DMS114 treated with DMSO at 0.1 percent for 48 hours (cell line): ENCODE measurements around the gene PLEKHG4B.

Experiments
- DNase-seq: peaks from one replicate; lab custom pipeline; 2025; ENCODE audit not compliant: unreplicated experiment; lab: John Stamatoyannopoulos, UW

Gene PLEKHG4B

DNA sequence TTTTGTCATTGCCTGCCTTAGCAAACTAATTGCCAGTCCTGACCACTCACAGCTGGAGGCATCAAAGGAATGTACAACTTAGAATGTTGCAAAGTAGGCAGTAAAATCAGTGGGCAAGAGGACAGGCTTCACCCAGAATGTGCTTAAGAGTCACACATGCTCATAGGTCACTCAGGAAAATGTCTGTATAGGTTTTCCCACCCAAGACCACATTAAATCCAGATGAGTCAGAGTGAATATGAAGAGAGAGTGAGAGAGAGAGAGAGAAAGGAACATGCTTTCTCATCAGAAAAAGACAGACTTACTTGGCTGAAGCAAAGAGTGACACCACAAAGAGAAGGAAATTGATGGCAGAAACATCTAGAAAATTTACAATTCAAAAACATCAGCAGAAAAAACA, 37.9 kb downstream of the PLEKHG4B start:
- DNase-seq: no peak

DNA sequence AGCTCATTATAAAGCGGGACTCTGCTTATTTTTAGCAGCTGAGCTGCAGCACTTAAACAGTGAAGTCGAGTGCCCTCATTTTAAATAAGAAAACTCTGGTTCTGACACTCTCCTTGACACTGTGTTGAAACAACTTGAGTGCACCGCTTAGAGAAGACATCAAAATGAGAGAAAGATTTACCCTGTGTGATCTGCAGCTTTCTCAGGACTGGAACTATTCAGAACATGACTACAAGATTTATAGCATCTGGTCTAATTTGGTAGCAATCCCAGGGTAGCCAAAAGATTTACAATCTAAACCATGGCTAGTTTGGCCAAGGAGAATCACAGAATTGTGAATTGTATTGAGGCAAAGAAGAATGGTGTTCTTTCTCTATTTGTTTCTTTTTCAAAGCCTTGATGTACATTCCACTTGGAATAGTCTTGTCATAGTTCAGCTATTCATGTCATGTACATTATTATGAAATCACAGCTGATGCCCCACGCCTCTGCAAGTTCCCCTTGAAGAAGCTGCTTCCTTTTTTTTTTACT, 38.7 kb downstream of the PLEKHG4B start:
- no peak for DNase-seq

DNA sequence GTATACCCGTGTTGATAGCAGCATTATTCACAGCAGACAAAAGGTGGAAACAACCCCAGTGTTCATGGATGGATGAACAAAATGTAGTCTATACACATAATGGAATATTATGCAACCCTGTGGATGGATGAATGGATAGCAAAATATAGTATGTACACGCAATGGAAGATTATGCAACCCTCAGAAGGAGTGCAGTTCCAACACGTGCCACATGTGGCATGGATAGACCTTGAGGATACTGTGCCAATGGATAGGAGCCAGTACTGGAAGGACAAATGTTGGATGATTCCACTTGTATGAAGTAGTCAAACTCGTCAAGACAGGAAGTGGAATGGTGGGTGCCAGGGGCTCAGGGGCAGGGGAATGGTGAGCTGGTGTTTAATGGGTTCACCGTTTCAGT, 44.9 kb downstream of the PLEKHG4B start:
- DNase-seq: no peak

DNA sequence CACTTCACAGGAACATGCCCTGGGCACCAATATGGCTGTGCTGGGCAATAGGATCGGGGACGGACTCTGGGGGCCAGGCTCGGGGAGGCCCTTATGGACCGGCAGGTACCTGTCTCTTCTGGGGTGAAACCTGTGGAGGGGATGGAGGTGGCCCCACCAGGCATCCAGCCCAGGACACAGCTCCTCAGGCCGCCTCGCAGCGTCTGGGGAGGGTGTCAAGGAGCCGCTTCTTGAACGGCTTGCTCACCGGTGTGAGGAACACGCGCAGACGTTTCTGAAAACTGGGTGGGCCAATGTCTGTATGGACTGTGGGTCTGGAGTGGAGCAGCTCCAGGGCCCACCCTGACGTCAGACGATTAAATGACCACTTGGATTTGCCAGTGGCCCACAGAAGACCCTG, 45.8 kb downstream of the PLEKHG4B start:
- DNase-seq: no peak

DNA sequence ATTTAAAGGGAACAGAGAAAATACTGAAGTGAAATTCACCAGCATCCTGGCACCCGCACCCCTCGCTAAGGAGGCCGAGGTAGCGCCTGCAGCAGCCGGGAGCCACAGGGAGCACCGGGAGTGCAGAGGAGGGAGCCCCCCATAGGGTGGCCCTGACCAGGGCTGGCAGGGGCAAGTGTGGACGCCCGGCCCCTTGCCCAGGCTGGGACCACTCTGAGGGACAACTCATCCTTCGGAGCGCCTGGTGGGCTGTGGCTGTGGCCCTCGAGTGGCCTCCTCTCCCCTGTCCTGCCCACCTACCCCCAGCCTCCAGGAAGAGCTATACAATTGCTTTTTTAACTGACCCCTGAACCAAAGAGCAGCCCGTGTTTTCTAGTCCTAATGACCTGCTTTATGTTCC, 47.0 kb downstream of the PLEKHG4B start:
- no peak for DNase-seq

DNA sequence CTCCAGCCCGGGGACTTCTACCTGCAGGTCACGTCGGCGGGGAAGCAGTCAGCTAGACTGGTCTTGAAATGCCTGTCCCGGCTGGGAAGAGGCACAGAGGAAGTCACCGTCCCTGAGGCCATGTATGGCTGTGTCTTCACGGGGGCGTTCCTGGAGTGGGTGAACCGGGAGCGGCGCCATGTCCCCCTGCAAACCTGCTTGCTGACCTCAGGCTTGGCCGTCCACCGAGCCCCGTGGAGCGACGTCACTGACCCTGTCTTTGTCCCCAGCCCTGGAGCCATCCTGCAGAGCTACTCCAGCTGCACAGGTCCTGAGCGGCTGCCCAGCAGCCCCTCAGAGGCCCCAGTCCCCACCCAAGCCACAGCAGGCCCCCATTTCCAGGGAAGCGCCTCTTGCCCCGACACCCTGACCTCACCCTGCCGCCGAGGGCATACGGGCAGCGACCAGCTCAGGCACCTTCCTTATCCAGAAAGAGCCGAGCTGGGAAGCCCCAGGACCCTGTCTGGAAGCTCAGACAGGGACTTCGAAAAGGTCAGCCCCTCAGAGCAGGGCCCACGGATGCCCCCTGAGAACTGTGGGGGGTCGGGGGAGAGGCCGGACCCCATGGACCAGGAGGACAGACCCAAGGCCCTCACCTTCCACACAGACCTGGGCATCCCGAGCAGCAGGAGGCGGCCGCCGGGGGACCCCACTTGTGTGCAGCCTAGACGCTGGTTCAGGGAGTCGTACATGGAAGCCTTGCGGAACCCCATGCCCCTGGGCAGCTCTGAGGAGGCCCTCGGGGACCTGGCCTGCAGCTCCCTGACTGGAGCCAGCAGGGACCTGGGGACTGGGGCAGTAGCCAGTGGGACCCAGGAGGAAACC, 47.8 kb downstream of the PLEKHG4B start:
- no peak for DNase-seq

- DNase-seq: no peak
These were observed 48.5 kb downstream of the PLEKHG4B start for GRCh38 chr5:140443-140829.

DNA sequence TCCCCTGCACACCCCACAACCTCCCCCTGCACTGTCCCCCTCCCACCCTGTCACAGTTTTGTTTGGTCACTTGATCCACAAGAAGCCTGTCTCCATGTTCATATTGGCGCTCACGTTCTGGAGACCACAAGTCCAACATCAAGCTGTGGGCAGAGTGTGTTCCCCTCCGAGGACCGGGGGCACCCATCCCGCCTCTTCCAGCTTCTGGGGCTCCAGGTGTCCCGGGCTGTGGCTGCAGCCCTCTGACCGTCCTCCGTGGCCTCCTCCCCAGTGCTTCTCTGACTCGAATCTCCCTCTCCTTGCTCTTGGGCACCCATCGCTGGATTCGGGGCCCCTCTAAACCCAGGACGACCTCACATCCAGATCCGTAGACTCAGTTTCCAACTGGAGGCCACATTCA, 49.2 kb downstream of the PLEKHG4B start:
- DNase-seq: no peak

- DNase-seq: no peak
These were observed 49.8 kb downstream of the PLEKHG4B start for GRCh38 chr5:141761-142160.

DNA sequence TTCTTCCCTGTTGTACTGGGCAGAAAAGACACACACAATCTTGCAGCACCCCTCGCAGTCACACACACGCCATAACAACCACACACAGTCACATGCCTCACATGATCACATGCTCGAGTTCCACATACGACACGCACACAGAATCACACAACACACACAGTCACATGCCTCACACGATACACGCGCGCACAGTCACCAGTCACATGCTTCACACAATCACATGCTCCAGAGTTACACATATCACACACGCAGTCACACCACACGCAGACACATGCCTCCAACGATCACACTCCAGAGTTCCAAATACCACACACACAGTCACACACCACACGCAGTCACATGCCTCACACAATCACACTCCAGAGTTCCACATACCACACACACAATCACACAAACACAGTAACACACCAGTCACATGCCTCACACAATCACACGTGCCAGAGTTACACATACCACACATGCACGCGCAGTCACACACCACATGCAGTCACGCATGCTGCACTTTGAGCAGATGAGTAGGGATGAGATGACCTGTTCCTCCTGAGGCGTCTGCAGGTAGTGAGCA, 50.4 kb downstream of the PLEKHG4B start:
- DNase-seq: no peak

DNA sequence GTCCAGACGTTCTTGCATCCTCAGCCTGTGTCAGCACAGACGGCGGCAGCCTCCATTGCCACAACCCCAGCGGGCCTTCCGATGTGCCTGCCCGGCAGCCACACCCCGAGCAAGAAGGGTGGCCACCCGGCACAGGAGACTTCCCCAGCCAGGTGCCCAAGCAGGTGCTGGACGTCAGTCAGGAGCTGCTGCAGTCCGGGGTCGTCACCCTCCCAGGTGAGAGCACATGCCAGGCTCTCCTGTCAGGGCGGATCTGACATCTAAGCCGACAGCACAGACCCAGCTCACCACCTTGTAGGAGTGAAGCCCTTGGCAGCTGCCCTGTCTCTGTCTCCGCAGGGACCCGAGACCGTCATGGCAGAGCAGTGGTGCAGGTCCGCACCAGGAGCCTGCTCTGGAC, 51.1 kb downstream of the PLEKHG4B start:
- no peak for DNase-seq

GRCh38 chr5:144941-145340, 53.0 kb downstream of the PLEKHG4B start:
- no peak for DNase-seq

DNA sequence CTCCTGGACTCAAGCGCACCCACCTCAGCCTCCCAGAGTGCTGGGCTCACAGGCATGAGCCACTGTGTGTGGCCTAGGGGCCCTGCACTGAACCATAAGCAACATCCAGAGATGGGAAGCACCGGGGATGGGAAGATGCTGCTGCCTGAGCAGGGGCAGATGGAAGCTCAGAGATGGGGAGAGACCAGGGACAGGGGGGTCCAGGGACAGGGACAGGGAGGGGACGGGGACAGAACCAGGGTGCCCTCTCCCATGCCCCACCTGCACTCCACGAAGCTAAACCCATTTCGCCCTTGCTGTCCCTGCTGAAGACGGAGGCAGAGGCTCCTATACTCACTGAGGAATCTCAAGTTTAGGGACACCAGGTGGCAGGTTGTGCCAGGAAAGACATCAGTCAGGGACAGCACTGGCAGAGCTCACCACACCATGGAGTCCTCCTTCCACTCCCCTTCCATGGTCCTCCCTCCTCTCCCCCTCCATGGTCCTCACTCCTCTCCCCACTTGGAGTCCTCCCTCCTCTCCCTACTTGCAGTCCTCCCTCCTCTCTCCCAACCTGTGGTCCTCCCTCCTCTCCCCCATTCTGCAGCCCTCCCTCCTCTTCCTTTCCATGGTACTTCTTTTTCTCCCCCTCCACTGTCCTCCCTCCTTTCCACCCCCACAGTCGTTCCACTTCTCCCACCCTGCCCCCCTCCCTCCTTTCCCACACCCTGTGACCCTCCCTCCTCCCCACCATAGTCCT, 53.8 kb downstream of the PLEKHG4B start:
- DNase-seq: no peak

GRCh38 chr5:147751-148150, 55.8 kb downstream of the PLEKHG4B start:
- DNase-seq: no peak

DNA sequence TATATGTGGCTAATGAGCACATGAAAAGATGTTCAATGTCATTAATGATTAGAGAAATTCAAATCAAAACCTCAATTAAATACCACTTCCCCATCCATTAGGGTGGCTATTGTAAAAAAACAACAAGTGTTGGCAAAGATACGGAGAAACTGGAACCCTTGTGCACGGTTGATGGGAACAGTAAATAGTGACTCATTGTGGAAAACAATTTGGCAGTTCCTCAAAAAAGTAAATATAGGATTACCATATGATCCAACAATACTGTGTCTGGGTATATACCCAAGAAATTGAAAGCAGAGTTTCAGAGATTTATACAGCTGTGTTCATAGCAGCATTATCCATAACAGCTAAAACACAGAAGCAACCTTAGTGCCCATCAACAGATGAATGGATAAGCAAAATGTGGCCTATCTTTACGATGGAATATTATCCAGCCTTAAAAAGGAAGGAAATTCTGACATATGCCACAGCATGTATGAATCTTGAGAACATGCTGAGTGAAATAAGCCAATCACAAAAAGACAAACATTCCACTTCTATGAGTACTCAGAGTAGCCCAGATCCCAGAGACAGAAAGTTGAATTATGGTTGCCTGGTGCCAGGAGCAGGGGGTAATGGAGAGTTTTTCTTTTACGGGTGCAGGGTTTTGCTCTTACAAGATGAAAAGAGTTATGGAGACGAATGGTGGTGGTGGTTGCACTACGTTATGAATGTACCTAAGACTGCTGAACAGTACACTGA, 57.9 kb downstream of the PLEKHG4B start:
- no peak for DNase-seq

- no peak for DNase-seq
These were observed 58.8 kb downstream of the PLEKHG4B start for GRCh38 chr5:150746-151145.

DNA sequence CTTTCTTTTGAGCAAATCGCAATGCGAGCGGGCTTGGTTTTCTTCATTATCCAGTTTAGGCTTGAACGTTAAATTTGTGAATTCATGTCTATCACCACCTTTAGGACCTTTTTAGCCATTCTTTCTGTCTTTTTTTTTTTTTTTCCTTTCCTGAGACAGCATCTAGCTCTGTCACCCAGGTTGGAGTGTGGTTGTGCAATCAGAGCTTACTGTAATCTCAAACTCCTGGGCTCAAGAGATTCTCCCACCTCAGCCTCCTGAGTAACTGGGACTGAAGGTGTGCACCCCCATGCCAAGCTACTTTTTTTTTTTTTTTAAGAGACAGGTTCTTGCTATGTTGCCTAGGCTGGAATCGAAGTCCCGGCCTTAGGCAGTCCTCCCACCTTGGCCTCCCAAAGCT, 60.1 kb downstream of the PLEKHG4B start:
- DNase-seq: no peak

- no peak for DNase-seq
These were observed 61.3 kb downstream of the PLEKHG4B start for GRCh38 chr5:153256-153655.

GRCh38 chr5:154236-154635, 62.3 kb downstream of the PLEKHG4B start:
- DNase-seq: no peak

DNA sequence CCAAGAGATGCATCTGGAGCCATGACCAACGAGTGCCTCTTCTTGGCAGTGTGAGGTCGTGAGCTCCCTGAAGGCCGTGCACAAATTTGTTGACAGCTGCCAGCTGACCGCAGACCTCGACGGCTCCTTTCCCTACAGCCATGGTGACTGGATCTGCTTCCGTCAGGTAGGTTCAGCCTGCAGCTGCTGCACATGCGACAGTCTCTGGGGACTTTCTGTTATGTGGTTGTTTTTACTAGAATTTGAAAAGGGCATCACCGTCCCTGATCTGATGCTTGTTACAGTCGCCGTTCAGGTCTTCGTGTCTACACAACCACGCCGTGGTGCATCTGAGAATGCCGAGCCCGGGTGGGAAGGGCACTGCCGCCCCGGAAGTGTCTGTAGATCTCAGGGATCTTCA, 62.9 kb downstream of the PLEKHG4B start:
- no peak for DNase-seq
